Measurements from ENCODE around the gene TSPAN18. TPM values are rescaled to one million over a fixed set of nuclear protein-coding genes. Genes with fewer than 3 reads are reported as not detected.

Gene TSPAN18
- total RNA-seq, 3 donors from 2014 or later = 1.0 to 2.0 (median 1.8) TPM

- no peak for DNase-seq (ENCODE audit: low spot score in 2 of 2)
- Histone ChIP-seq H3K36me3 (no peaks in the 10 kb centered on the region), H3K27ac (no peak overlapping the region), H3K9me3 (no peaks in the 10 kb centered on the region), H3K4me3 (no peak overlapping the region), H3K27me3 (no peaks in the 10 kb centered on the region), H3K4me1 (no peaks in the 10 kb centered on the region)
- TF ChIP-seq POLR2A (IDR thresholded peaks at IDR 0.05) = no peak
- no peak for TF ChIP-seq CTCF (IDR thresholded peaks at IDR 0.05)
- TF ChIP-seq POLR2AphosphoS5 (IDR thresholded peaks at IDR 0.05) = no peak
- intact Hi-C loops (cut with DNase I; ENCODE audit: low total_unique reads) = no loop called here
Measured at GRCh38 chr11:44928144-44928543, 201.4 kb downstream of the TSPAN18 start.

GRCh38 chr11:44928816-44929215, 202.1 kb downstream of the TSPAN18 start:
- Histone ChIP-seq H3K4me3 (no peak overlapping the region), H3K27me3 (no peaks in the 10 kb centered on the region), H3K36me3 (no peaks in the 10 kb centered on the region), H3K4me1 (no peaks in the 10 kb centered on the region), H3K27ac (no peak overlapping the region), H3K9me3 (no peaks in the 10 kb centered on the region)
- intact Hi-C loops (cut with DNase I; ENCODE audit: low total_unique reads) = no loop called here
- TF ChIP-seq POLR2AphosphoS5 (IDR thresholded peaks at IDR 0.05) (no peak), POLR2A (IDR thresholded peaks at IDR 0.05) (no peak), CTCF (IDR thresholded peaks at IDR 0.05) (no peak)
- no peak for DNase-seq (ENCODE audit: low spot score in 2 of 2)

GRCh38 chr11:44930588-44931302, 204.0 kb downstream of the TSPAN18 start:
- Histone ChIP-seq H3K4me3 (no peak overlapping the region), H3K27ac (no peak overlapping the region), H3K27me3 (no peaks in the 10 kb centered on the region), H3K4me1 (no peaks in the 10 kb centered on the region), H3K9me3 (no peaks in the 10 kb centered on the region), H3K36me3 (no peaks in the 10 kb centered on the region)
- no peak for DNase-seq (ENCODE audit: low spot score in 2 of 2)
- intact Hi-C loops (cut with DNase I; ENCODE audit: low total_unique reads) = loop anchor here (5.0 to 10.0 kb wide), 2 partner anchors 177 to 404 kb away; no protein-coding TSS in a partner anchor
- no peak for TF ChIP-seq POLR2A (IDR thresholded peaks at IDR 0.05)
- no peak for TF ChIP-seq POLR2AphosphoS5 (IDR thresholded peaks at IDR 0.05)
- no peak for TF ChIP-seq CTCF (IDR thresholded peaks at IDR 0.05)

GRCh38 chr11:44931466-44931865, 204.7 kb downstream of the TSPAN18 start:
- no peaks in the 10 kb centered on the region for H3K27me3 ChIP-seq
- DNase-seq (ENCODE audit: low spot score in 2 of 2) = no peak
- intact Hi-C loops (cut with DNase I; ENCODE audit: low total_unique reads) = loop anchor here (5.0 to 10.0 kb wide), 2 partner anchors 176 to 403 kb away; no protein-coding TSS in a partner anchor
- H3K36me3 ChIP-seq = no peaks in the 10 kb centered on the region
- TF ChIP-seq POLR2AphosphoS5 (IDR thresholded peaks at IDR 0.05) = no peak
- no peak for TF ChIP-seq CTCF (IDR thresholded peaks at IDR 0.05)
- no peak for TF ChIP-seq POLR2A (IDR thresholded peaks at IDR 0.05)
- no peak overlapping the region for H3K27ac ChIP-seq
- H3K4me3 ChIP-seq = no peak overlapping the region
- H3K4me1 ChIP-seq = no peaks in the 10 kb centered on the region
- H3K9me3 ChIP-seq = no peaks in the 10 kb centered on the region

GRCh38 chr11:44934110-44934509, 207.3 kb downstream of the TSPAN18 start:
- Histone ChIP-seq H3K4me3 (no peak overlapping the region), H3K27ac (no peak overlapping the region), H3K27me3 (no peaks in the 10 kb centered on the region), H3K36me3 (no peaks in the 10 kb centered on the region), H3K4me1 (no peaks in the 10 kb centered on the region), H3K9me3 (no peaks in the 10 kb centered on the region)
- no peak for TF ChIP-seq POLR2AphosphoS5 (IDR thresholded peaks at IDR 0.05)
- TF ChIP-seq POLR2A (IDR thresholded peaks at IDR 0.05) = no peak
- no peak for TF ChIP-seq CTCF (IDR thresholded peaks at IDR 0.05)
- DNase-seq (ENCODE audit: low spot score in 2 of 2) = no peak
- intact Hi-C loops (cut with DNase I; ENCODE audit: low total_unique reads) = loop anchor here (5.0 to 10.0 kb wide), 2 partner anchors 173 to 401 kb away; no protein-coding TSS in a partner anchor

Measured in breast epithelium (tissue), 4 donors.